Brain microvascular endothelial cell (primary cell): ENCODE measurements around the gene LIF.

Experiments
- DNase-seq: peaks from one replicate; pipeline ENCODE4 v3.0.0-alpha.2; 2020
- H3K27ac ChIP-seq: fragments of 250-450 bp; sonication (Bioruptor Pico); 2 replicates; pipeline ENCODE4 v1.5.1; 2020; ENCODE audit warnings: mild to moderate bottlenecking, moderate library complexity
- H3K27me3 ChIP-seq: fragments of 250-450 bp; sonication (Bioruptor Pico); replicated peaks from 2 replicates; pipeline ENCODE4 v1.5.1; 2020; ENCODE audit warnings: mild to moderate bottlenecking
- H3K36me3 ChIP-seq: fragments of 250-450 bp; sonication (Bioruptor Pico); replicated peaks from 2 replicates; pipeline ENCODE4 v1.5.1; 2020; ENCODE audit warnings: mild to moderate bottlenecking
- H3K4me3 ChIP-seq: 2 replicates; pipeline ENCODE4 v1.5.1; 2011; ENCODE audit warnings: low read depth, mild to moderate bottlenecking, control low read depth, low read length, moderate library complexity
- in situ Hi-C: cut with HindIII; loops from 2 replicates; pipeline ENCODE4 v1.10.0; 2017; ENCODE audit warnings: low sequenced_read_pairs, low pct_ligation_motif_present
- TF ChIP-seq, protein P1 (sequence below): IDR thresholded peaks from 2 replicates; pipeline ENCODE4 v1.5.1; 2011; ENCODE audit warnings: low read depth, mild to moderate bottlenecking, moderate library complexity, low read length, control low read depth, inconsistent platforms; ENCODE audit errors: missing control alignments

The LIF gene

DNA sequence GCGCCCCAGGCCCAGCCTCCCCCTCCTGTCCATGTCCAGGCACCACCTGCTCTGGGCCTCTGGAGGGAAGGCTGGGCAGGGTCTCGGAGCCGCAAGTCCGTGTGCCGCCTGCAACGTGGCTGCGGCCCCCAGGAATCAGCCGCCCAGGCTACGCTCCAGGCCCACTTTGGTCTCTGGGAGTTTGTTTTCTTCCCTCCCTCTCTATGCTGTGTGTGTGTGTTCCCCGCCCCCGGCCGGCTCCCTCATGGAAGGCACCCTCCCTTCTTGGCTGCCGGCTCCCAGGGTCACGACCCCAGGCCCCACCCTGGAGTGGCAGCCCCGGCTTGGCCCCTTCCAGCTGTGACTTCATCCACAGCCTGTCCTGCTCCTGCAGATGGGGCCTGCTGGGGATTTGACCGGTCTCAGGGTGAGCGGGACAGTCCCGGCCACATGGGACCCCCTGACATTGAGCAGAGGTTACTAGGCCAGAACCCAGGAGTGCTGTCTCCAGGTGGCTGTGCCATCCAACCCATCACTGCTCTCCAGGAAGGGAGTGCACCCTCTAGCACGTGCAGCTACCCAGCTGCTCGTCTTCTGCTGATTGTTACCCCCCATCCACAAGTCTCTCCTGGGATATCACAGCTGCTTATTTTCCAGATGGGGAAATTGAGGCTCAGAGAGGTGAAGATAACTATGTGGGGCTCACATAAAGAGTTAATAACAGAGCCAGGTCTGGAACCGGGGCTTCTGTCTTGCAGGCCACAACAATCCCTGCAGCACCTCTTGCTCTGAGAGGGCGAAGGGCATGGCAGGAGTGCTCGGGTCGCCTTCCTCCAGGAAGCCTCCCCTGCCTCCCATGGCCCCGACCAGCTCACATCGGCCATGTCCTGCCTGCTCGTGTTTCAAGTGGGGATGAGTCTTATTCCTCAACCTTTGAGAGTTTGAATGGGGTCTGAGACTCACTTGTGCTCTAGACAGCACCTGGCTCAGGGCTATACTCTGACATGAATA is 2.8 kb upstream of the LIF start:
- H3K27ac ChIP-seq = peak overlapping the region; percentile 49
- H3K27me3 ChIP-seq = no peaks in the 10 kb centered on the region
- TF ChIP-seq, protein P1, sequence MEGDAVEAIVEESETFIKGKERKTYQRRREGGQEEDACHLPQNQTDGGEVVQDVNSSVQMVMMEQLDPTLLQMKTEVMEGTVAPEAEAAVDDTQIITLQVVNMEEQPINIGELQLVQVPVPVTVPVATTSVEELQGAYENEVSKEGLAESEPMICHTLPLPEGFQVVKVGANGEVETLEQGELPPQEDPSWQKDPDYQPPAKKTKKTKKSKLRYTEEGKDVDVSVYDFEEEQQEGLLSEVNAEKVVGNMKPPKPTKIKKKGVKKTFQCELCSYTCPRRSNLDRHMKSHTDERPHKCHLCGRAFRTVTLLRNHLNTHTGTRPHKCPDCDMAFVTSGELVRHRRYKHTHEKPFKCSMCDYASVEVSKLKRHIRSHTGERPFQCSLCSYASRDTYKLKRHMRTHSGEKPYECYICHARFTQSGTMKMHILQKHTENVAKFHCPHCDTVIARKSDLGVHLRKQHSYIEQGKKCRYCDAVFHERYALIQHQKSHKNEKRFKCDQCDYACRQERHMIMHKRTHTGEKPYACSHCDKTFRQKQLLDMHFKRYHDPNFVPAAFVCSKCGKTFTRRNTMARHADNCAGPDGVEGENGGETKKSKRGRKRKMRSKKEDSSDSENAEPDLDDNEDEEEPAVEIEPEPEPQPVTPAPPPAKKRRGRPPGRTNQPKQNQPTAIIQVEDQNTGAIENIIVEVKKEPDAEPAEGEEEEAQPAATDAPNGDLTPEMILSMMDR = no peak
- in situ Hi-C loops = no loop called here
- no peak overlapping the region for H3K4me3 ChIP-seq
- peaks cover 12% of the 10 kb centered on the region for H3K36me3 ChIP-seq
- DNase-seq = no peak

DNA sequence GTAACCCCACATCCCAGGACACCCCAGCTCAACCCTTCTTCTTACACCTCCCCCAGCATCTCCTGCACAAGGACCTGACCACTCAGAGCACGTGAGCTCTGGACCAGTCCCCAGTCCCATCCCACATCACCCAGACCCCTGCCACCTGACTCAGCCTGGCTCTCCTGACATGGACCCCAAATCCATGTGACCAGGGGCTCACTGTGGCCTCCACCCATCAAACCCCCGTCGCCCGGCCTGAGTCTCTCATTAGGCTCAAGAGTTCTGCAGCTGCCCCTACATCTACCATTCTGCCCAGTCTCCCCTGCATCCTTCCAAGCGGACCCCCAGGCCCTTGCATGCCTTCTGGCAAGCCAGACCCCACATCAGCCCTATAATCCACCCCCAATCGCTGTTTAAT is 1.9 kb upstream of the LIF start:
- Histone ChIP-seq H3K36me3 (peaks cover 21% of the 10 kb centered on the region), H3K27ac (peak overlapping the region; percentile 49), H3K4me3 (peak overlapping the region; percentile 15), H3K27me3 (no peaks in the 10 kb centered on the region)
- in situ Hi-C loops = no loop called here
- TF ChIP-seq, protein P1 = no peak
- no peak for DNase-seq

DNA sequence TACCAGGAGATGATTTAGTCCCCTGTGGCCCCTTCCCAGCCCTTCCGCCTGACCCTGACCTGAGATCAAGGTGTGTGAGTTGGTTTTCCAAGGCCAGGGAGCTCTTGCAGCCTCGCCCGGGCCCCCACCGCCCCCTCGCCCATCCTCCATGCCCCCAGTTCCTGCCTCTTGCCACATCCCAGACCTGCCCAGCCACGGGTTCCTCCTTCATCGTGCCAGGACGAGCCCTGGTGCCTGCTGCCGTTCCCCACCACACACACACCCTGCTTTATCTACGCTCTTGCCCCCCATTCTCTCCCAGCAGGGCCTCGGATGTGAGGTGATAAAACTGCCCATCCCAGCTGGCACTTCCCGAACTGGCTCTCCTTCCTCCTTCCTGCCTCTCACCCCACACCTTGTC is 1.4 kb upstream of the LIF start:
- Histone ChIP-seq H3K36me3 (peaks cover 26% of the 10 kb centered on the region), H3K4me3 (peak overlapping the region; percentile 15), H3K27ac (peak overlapping the region; percentile 95), H3K27me3 (no peaks in the 10 kb centered on the region)
- DNase-seq = no peak
- TF ChIP-seq, protein P1 = no peak
- in situ Hi-C loops = no loop called here

DNA sequence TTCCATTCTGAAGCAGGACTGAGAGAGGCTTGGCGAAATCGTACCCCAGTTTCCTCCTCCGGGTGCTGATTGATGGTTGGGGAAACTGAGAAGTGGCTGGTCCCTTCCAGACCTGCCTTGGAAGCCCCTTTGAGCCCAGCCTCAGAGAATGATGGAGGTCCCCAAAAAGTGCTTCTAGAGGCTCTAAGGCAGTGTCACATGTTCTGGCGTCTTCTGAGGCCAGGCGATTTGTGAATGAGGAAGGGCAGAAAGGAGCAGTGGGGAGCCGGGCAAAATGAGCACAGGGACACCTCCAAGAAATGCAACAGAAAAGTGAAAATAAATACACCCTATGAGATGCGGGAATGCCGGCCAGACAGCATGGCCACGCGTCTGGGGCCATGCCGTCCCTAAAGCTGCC is 1.0 kb upstream of the LIF start:
- Histone ChIP-seq H3K27me3 (no peaks in the 10 kb centered on the region), H3K36me3 (peaks cover 30% of the 10 kb centered on the region), H3K27ac (peak overlapping the region; percentile 95), H3K4me3 (peak overlapping the region; percentile 88)
- in situ Hi-C loops = no loop called here
- no peak for DNase-seq
- TF ChIP-seq, protein P1 = no peak

DNA sequence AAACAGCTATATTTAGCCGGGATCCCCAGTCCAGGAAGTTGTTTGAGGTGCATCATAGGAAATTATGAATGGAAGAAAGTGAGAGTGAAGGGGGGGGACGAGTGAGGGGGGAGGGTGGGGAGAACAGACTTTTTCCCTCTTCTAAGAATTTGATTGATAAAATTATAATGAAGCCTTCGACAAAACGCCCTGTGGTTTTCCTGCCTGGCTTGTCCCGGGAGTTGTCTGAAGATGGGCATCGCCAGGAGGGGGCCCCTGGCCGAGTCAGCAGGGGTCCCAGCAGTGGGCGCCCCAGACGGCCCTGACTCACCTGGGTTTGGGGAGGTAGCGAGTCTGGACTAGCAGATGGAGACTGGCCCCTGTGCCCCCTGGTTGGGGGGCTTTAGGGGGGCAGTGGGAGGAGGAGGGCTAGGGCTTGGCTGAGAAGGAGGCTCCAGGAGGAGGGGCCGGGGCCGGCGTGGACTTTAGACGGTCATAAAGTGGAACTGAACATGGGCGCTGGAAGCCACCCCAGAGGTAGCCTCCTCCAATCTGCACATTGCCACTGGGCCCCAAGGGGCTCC is 336 bp upstream of the LIF start:
- Histone ChIP-seq H3K4me3 (peak overlapping the region; percentile 88), H3K36me3 (peaks cover 37% of the 10 kb centered on the region), H3K27me3 (no peaks in the 10 kb centered on the region), H3K27ac (peak overlapping the region; percentile 95)
- TF ChIP-seq, protein P1 = peak; percentile 25
- in situ Hi-C loops = no loop called here
- DNase-seq = peak; percentile 79
